Panc1 (cell line): Measurements from ENCODE around the gene BAZ2B. TPM values are rescaled to one million over a fixed set of nuclear protein-coding genes. Genes with fewer than 3 reads are reported as not detected.

Experiments used
- ATAC-seq: fragments of 200-7000 bp; cut with Tn5 transposase; 2 replicates; pipeline ENCODE4 v1.9.1; 2020; ENCODE audit warnings: mild to moderate bottlenecking, moderate library complexity
- BruUV-seq: library from RNA; stranded (reverse); fragments of 400-500 nt; replicated peaks from 2 replicates; lab custom pipeline; 2021; lab: Mats Ljungman, UMichigan
- CTCF ChIA-PET: fragments of 300-600 bp; sonication (Branson Sonifier 250); formaldehyde crosslinking; loops from one replicate; lab custom pipeline; 2022; ENCODE audit warnings: antibody characterized with exemption; lab: Charles Lee
- POLR2A ChIA-PET: fragments of 300-600 bp; sonication (Branson Sonifier 250); formaldehyde crosslinking; loops from one replicate; lab custom pipeline; 2022; ENCODE audit warnings: antibody characterized with exemption; lab: Charles Lee
- DNase-seq: peaks from one replicate; pipeline ENCODE4 v3.0.0-alpha.2; 2010; ENCODE audit warnings: low read depth, low spot score
- H3K27ac ChIP-seq: 2 replicates; pipeline ENCODE4 v1.5.1; 2011; ENCODE audit warnings: mild to moderate bottlenecking, low read length, inconsistent platforms
- H3K27me3 ChIP-seq: fragments of 200-500 bp; sonication (Bioruptor generic); 2 replicates; pipeline ENCODE4 v1.6.0; 2014; ENCODE audit warnings: low read length, inconsistent platforms; ENCODE audit not compliant: control insufficient read depth, insufficient read depth
- H3K36me3 ChIP-seq: fragments of 200-500 bp; sonication (Bioruptor generic); 2 replicates; pipeline ENCODE4 v1.5.1; 2014; ENCODE audit warnings: inconsistent platforms, mild to moderate bottlenecking, low read length, moderate library complexity; ENCODE audit not compliant: control insufficient read depth, insufficient read depth
- H3K4me1 ChIP-seq: 2 replicates; pipeline ENCODE4 v1.5.1; 2011; ENCODE audit warnings: inconsistent platforms, mild to moderate bottlenecking, low read length, moderate library complexity; ENCODE audit not compliant: control insufficient read depth, insufficient read depth
- H3K4me3 ChIP-seq, 2 experiments: 2 replicates each; pipeline ENCODE4 v1.5.1; 2011 to 2012; ENCODE audit warnings: low read depth in 2 of 2, low read length in 2 of 2, mild to moderate bottlenecking in 2 of 2, inconsistent platforms in 1 of 2, moderate library complexity in 1 of 2
- H3K9me3 ChIP-seq: fragments of 200-500 bp; sonication (Bioruptor generic); 2 replicates; pipeline ENCODE4 v1.5.1; 2014; ENCODE audit warnings: low read depth, mild to moderate bottlenecking, inconsistent platforms, low read length, moderate library complexity; ENCODE audit not compliant: control insufficient read depth, insufficient read depth
- CTCF ChIP-seq: fragments of 450-650 bp; IDR thresholded peaks from 2 replicates; pipeline ENCODE4 v1.5.1; 2017; ENCODE audit warnings: mild to moderate bottlenecking
- POLR2AphosphoS5 ChIP-seq: IDR thresholded peaks from 2 replicates; pipeline ENCODE4 v1.6.1; 2012; ENCODE audit warnings: mild to moderate bottlenecking, low read depth, low read length, moderate library complexity
- REST ChIP-seq, 2 experiments: IDR thresholded peaks; 2 replicates each; pipeline ENCODE4 v1.6.1; 2011 to 2012; ENCODE audit warnings: low read depth in 2 of 2, control low read depth in 1 of 2, low read length in 1 of 2, mild to moderate bottlenecking in 1 of 2, moderate library complexity in 1 of 2; ENCODE audit not compliant: insufficient read depth in 1 of 2
- SIN3A ChIP-seq: IDR thresholded peaks from 2 replicates; pipeline ENCODE4 v1.6.1; 2012; ENCODE audit warnings: low read depth, mild to moderate bottlenecking, low read length, moderate library complexity, borderline replicate concordance; ENCODE audit not compliant: insufficient read depth
- TCF7L2 ChIP-seq: IDR thresholded peaks from 2 replicates; pipeline ENCODE4 v1.6.1; 2011; ENCODE audit warnings: mild to moderate bottlenecking, low read depth, low read length, inconsistent platforms
- in situ Hi-C: cut with HindIII; loops from 2 replicates; pipeline ENCODE4 v1.10.0; 2016; ENCODE audit warnings: low sequenced_read_pairs, low pct_unique_long_range_greater_than_20kb
- intact Hi-C: fragments of 100-400 bp; cut with micrococcal nuclease; formaldehyde crosslinking; loops from one replicate; pipeline ENCODE4 v1.10.0; 2022; ENCODE audit not compliant: unreplicated experiment
- total RNA-seq: library from RNA; stranded (reverse); gene quantifications from one replicate; pipeline ENCODE4 v1.2.1, GENCODE V29; 2021; ENCODE audit not compliant: unreplicated experiment

Gene BAZ2B
- total RNA-seq, 1 experiment from 2014 or later = 38.6 TPM

DNA sequence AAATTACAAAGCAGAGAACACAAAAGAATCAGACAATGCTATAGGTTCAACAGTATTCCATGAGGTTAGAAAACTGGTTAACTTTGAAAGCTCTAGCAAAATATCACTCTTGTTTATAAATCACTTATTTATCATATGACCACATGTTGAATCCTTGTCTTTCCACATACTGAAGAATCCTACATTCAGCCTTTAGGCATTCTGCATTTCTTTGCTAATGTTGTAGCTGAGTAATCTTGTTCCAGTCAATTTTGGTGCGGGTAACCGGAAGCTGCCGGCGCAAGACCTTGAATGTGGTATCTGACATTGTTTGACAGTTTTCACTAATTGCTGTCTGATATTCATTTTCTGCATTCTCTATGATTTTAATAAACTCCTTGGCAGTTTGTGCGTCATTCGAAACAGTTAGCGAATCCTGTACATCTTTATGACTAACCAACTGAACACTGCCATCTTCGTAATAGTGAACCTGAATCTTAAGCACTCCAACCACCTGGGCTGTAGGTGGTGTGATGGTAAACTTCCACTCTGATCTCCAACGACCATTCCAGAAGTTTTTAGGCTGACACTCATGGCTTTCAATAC lies 154.1 kb downstream of the BAZ2B start:
- intact Hi-C loops = no loop called here
- no peak for TF ChIP-seq REST (IDR thresholded peaks at IDR 0.05; ENCODE audit: insufficient read depth in 1 of 2, low read depth in 2 of 2, low read length in 1 of 2)
- TF ChIP-seq CTCF = no peak
- no peak for TF ChIP-seq TCF7L2
- no peak for TF ChIP-seq SIN3A
- no peak overlapping the region for H3K4me3 ChIP-seq
- in situ Hi-C loops = no loop called here
- no peaks in the 10 kb centered on the region for H3K4me1 ChIP-seq
- no peaks in the 10 kb centered on the region for H3K9me3 ChIP-seq
- H3K27ac ChIP-seq = no peak overlapping the region
- ChIA-PET CTCF (no interaction called here), POLR2A (no interaction called here)
- DNase-seq (no peak), ATAC-seq (no peak)
- BruUV-seq = no TSS peak
- no peaks in the 10 kb centered on the region for H3K27me3 ChIP-seq
- no peaks in the 10 kb centered on the region; the same call in 1 of the 2 replicates for H3K36me3 ChIP-seq

GRCh38 chr2:159461076-159461475 lies 155.3 kb downstream of the BAZ2B start:
- Histone ChIP-seq H3K4me3 (no peak overlapping the region), H3K36me3 (no peaks in the 10 kb centered on the region; the same call in 1 of the 2 replicates), H3K9me3 (no peaks in the 10 kb centered on the region), H3K27ac (no peak overlapping the region), H3K27me3 (no peaks in the 10 kb centered on the region), H3K4me1 (no peaks in the 10 kb centered on the region)
- BruUV-seq = no TSS peak
- no peak for ATAC-seq
- DNase-seq = no peak
- intact Hi-C loops (no loop called here), in situ Hi-C loops (no loop called here)
- no peak for TF ChIP-seq SIN3A
- ChIA-PET CTCF (no interaction called here), POLR2A (interaction anchor here (0.7 kb wide), 1 partner anchor 217 kb away, joined by 3 read pairs; no protein-coding TSS in a partner anchor)

- intact Hi-C loops (no loop called here), in situ Hi-C loops (no loop called here)
- ChIA-PET POLR2A (interaction anchor here (0.7 kb wide), 1 partner anchor 216 kb away, joined by 3 read pairs; no protein-coding TSS in a partner anchor), CTCF (no interaction called here)
- no peak overlapping the region for H3K4me3 ChIP-seq
- no peak for TF ChIP-seq CTCF
- TF ChIP-seq POLR2AphosphoS5 = no peak
- no peak for TF ChIP-seq SIN3A
- TF ChIP-seq TCF7L2 = no peak
- TF ChIP-seq REST (IDR thresholded peaks at IDR 0.05; ENCODE audit: insufficient read depth in 1 of 2, low read depth in 2 of 2, low read length in 1 of 2) = no peak
- no peaks in the 10 kb centered on the region for H3K4me1 ChIP-seq
- H3K27ac ChIP-seq = no peak overlapping the region
- H3K36me3 ChIP-seq = no peaks in the 10 kb centered on the region; the same call in 1 of the 2 replicates
- ATAC-seq = no peak
- BruUV-seq = no TSS peak
- H3K9me3 ChIP-seq = no peaks in the 10 kb centered on the region
- no peaks in the 10 kb centered on the region for H3K27me3 ChIP-seq
- DNase-seq = no peak
Measured at GRCh38 chr2:159460227-159460626, 156.1 kb downstream of the BAZ2B start.
